Adrenal gland (tissue), 12 donors: ENCODE data around the gene KMT2E. TPM values are rescaled to one million over a fixed set of nuclear protein-coding genes. Genes with fewer than 3 reads are reported as not detected.
A peak's percentile ranks its signal among the peaks of the same experiment; 100 is the strongest.

Source experiments
- DNase-seq, 7 donors: peaks; one replicate each; pipeline ENCODE4 v3.0.0-alpha.2; 2019 to 2020
- H3K27ac ChIP-seq, 5 donors: fragments of 200-600 bp; sonication (generic) in 4 of 5; 1 replicate in 3 of 5; 2 replicates in 2 of 5; pipeline versions ENCODE4 v1.5.1 to v1.8.0; 2016 to 2020; ENCODE audit warnings: mild to moderate bottlenecking in 1 of 5
- H3K27me3 ChIP-seq: fragments of 200-600 bp; 2 replicates; pipeline ENCODE4 v1.8.0; 2021
- H3K36me3 ChIP-seq, 2 donors: fragments of 200-600 bp; replicated peaks in 1 of 2; 1 replicate in 1 of 2; 2 replicates in 1 of 2; pipeline versions ENCODE4 v1.5.1 to v1.8.0; 2018 to 2022
- H3K4me1 ChIP-seq, 2 donors: fragments of 200-600 bp; replicated peaks in 1 of 2; 1 replicate in 1 of 2; 2 replicates in 1 of 2; pipeline versions ENCODE4 v1.5.1 to v1.8.0; 2018 to 2021
- H3K4me3 ChIP-seq, 4 donors: fragments of 200-600 bp; sonication (generic) in 3 of 4; one replicate each; pipeline ENCODE4 v1.5.1; 2016 to 2018
- H3K9me3 ChIP-seq, 3 donors: fragments of 200-600 bp; sonication (generic) in 1 of 3; replicated peaks in 1 of 3; 1 replicate in 2 of 3; 2 replicates in 1 of 3; pipeline versions ENCODE4 v1.5.1 to v1.8.0; 2016 to 2021
- CTCF ChIP-seq, 6 experiments: fragments of 450-650 bp in 4 of 6; fragments of 200-600 bp in 2 of 6; sonication (generic) in 1 of 6; IDR thresholded peaks; 1 replicate in 5 of 6; 2 replicates in 1 of 6; pipeline versions ENCODE4 v1.5.1 to v1.8.0; 2016 to 2021; ENCODE audit warnings: antibody characterized with exemption in 6 of 6, mild to moderate bottlenecking in 2 of 6, moderate library complexity in 1 of 6
- POLR2A ChIP-seq, 2 donors: fragments of 450-650 bp; IDR thresholded peaks; one replicate each; pipeline ENCODE4 v1.6.1; 2017; ENCODE audit warnings: antibody characterized with exemption in 2 of 2, mild to moderate bottlenecking in 2 of 2, moderate library complexity in 1 of 2
- WGBS, 4 donors: extraction: QIAGEN DNeasy Blood & Tissue Kit in 2 of 4; methylation state at CpG; one replicate each; pipeline versions ENCODE4 v1.1.5 to v1.1.7; 2013 to 2017; 5-methylcytosine and 5-hydroxymethylcytosine counted together
- intact Hi-C, 2 donors: fragments of 100-400 bp; cut with DNase I; formaldehyde crosslinking; loops; one replicate each; pipeline versions ENCODE4 v1.14.1 to v1.15.0; 2022 to 2023
- polyA plus RNA-seq, 3 donors: library from polyadenylated mRNA; stranded (reverse); fragments of 200-250 nt in 2 of 3; fragments of 350-450 nt in 1 of 3; fragmentation: Illumina TruSeq in 1 of 3; extraction: RNeasy Lipid Tissue Mini Kit (QIAGEN cat#74804) in 1 of 3; gene quantifications; one replicate each; pipeline ENCODE4 v1.2.3, GENCODE V29; 2013 to 2014
- total RNA-seq, 9 donors: library from RNA; depleted of rRNA in 4 of 9; stranded (reverse); fragments of >200 nt in 4 of 9; fragments of 120-200 nt in 1 of 9; fragmentation: NEBNext Ultra II Directional in 1 of 9; extraction: Animal tissue kit (Norgen Biotek cat#: 25700) in 1 of 9; gene quantifications; one replicate each; pipeline versions ENCODE4 v1.1.0 to v1.2.4, GENCODE V29; 2013 to 2023
- donor health status: healthy with polysubstance abuse.
- donor health status: Bipolar disorder and iron deficiency.
- donor health status: DM: yes; HTN: yes; CAD: no.
- donor health status: DM: no; HTN: no; CAD: no.
- donor health status: DM: no; HTN: no; CAD: no.
- donor health status: DM: yes; HTN: yes; CAD: no.

Gene KMT2E
- total and polyA plus RNA-seq, 12 donors = 14.4 to 98.0 (median 48.4) TPM

- intact Hi-C loops = no loop called here
- Histone ChIP-seq H3K4me3 (no peak overlapping the region), H3K27ac (peak overlapping the region in 2 of 5 donors; percentile 6 to 11), H3K36me3 (peaks cover 0 to 24% of the 10 kb centered on the region in 2 donors), H3K27me3 (no peaks in the 10 kb centered on the region), H3K9me3 (no peaks in the 10 kb centered on the region), H3K4me1 (peaks cover 0 to 33% of the 10 kb centered on the region in 2 donors)
- TF ChIP-seq CTCF (IDR thresholded peaks at IDR 0.05) (no peak), POLR2A (IDR thresholded peaks at IDR 0.05) (no peak)
- WGBS, 4 donors = 47 to 64% (median 49%) methylated on average over 7 of the region's 7 CpGs
- DNase-seq = no peak
Observed at GRCh38 chr7:105097619-105098018, 83.6 kb downstream of the KMT2E start.

GRCh38 chr7:105098863-105099515 lies 85.0 kb downstream of the KMT2E start:
- intact Hi-C loops = no loop called here
- no peak overlapping the region for H3K27ac ChIP-seq
- no peak overlapping the region for H3K4me3 ChIP-seq
- no peaks in the 10 kb centered on the region for H3K9me3 ChIP-seq
- peaks cover 0 to 43% of the 10 kb centered on the region in 2 donors for H3K4me1 ChIP-seq
- TF ChIP-seq CTCF (IDR thresholded peaks at IDR 0.05) = no peak
- TF ChIP-seq POLR2A (IDR thresholded peaks at IDR 0.05) = no peak
- peaks cover 0 to 27% of the 10 kb centered on the region in 2 donors for H3K36me3 ChIP-seq
- no peak for DNase-seq
- WGBS, 4 donors = 76 to 82% (median 79%) methylated on average over 2 of the region's 2 CpGs
- H3K27me3 ChIP-seq = no peaks in the 10 kb centered on the region

- Histone ChIP-seq H3K9me3 (no peaks in the 10 kb centered on the region), H3K36me3 (peaks cover 0 to 44% of the 10 kb centered on the region in 2 donors), H3K4me1 (peaks cover 0 to 42% of the 10 kb centered on the region in 2 donors), H3K27me3 (no peaks in the 10 kb centered on the region), H3K4me3 (no peak overlapping the region), H3K27ac (peak overlapping the region in 1 of 5 donors; percentile 10)
- no peak for TF ChIP-seq CTCF (IDR thresholded peaks at IDR 0.05)
- TF ChIP-seq POLR2A (IDR thresholded peaks at IDR 0.05) = no peak
- WGBS, 4 donors = 58 to 85% (median 69%) methylated on average over 4 of the region's 4 CpGs
- no peak for DNase-seq
- intact Hi-C loops = no loop called here
Observed at GRCh38 chr7:105101864-105102263, 87.9 kb downstream of the KMT2E start.

- peaks cover 0 to 33% of the 10 kb centered on the region in 2 donors for H3K4me1 ChIP-seq
- 77 to 86% (median 80%) methylated on average over 4 of the region's 4 CpGs for WGBS, 4 donors
- no peak for TF ChIP-seq CTCF (IDR thresholded peaks at IDR 0.05)
- TF ChIP-seq POLR2A (IDR thresholded peaks at IDR 0.05) = no peak
- intact Hi-C loops = no loop called here
- no peak overlapping the region for H3K4me3 ChIP-seq
- peak overlapping the region in 1 of 5 donors; percentile 23 for H3K27ac ChIP-seq
- no peaks in the 10 kb centered on the region for H3K9me3 ChIP-seq
- peaks cover 0 to 53% of the 10 kb centered on the region in 2 donors for H3K36me3 ChIP-seq
- no peaks in the 10 kb centered on the region for H3K27me3 ChIP-seq
- no peak for DNase-seq
Observed at GRCh38 chr7:105102557-105103352, 88.8 kb downstream of the KMT2E start.
